WI38 (cell line): ENCODE results near the gene UBE2R2.

Source experiments
- H3K4me3 ChIP-seq: 2 replicates; pipeline ENCODE4 v1.5.1; 2011; ENCODE audit warnings: low read depth, mild to moderate bottlenecking, control low read depth, low read length
- CTCF ChIP-seq: IDR thresholded peaks from 2 replicates; pipeline ENCODE4 v1.5.1; 2012; ENCODE audit warnings: low read depth, mild to moderate bottlenecking, control low read depth, low read length

UBE2R2 gene

GRCh38 chr9:33809506-33809905 is 7.5 kb upstream of the UBE2R2 start:
- no peak for TF ChIP-seq CTCF
- H3K4me3 ChIP-seq = no peak overlapping the region

DNA sequence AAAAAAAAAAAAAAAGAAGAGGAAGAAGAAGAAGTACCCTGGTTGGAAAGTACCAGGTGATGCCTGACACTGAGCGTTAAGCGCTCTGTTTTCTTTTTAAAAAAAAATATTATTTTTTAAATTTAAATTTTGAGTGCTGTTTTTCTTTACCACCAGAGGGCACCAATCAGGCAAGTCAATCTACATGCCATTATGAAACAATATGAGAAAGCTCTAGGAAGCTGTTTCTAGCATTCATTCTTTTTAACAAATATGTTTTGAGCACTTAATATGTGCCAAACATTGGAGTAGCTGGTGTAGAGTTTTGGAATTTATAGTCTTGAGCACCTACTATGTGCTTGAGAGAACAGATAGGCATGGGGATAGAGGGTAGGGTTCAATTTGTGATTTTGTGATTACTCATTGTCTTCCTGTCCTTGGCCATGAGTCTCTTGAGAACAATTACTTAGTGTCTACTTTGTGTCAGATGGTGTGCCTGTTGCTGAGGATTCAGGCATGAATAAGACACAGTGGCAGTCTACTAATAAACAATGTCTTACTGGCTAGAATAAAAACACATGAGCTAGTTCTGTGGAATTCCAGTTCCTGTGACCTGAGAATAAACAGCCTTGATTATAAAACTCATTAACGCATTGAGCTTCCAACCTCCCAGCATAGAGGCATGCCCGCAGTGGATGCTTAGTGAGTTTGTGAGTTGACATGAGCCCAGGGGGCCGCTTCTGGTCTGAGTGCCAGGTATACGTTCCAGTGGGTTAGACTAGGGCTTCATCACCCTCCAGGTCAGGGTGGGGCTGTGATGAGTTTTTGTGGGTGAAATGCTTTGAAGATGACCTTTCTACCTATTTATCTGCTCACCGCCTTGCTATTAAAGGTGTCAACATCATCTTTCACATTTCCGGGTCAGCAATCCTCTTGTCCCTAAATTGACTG is 3.0 kb upstream of the UBE2R2 start:
- 0 out of 2 replicates have a peak, but pooled peaks have one; percentile 31 for TF ChIP-seq CTCF
- H3K4me3 ChIP-seq = no peak overlapping the region

DNA sequence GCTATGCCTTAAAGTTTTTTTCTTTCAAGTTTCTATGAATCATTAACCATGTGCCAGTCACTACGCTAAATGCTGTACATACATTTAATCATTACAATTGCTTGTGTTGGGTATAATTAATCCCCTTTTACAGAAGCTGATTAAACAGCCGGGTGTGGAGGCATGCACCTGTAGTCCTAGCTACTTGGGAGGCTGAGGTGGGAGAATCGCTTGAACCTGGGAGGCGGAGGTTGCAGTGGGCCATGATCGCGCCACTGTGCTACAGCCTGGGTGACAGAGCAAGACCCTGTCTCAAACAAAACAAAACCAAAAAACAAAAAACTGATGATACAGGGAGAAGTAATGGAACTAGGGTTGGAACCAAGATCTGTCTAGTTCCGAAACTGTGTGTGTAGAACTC is 1.2 kb upstream of the UBE2R2 start:
- H3K4me3 ChIP-seq = no peak overlapping the region
- TF ChIP-seq CTCF = no peak

DNA sequence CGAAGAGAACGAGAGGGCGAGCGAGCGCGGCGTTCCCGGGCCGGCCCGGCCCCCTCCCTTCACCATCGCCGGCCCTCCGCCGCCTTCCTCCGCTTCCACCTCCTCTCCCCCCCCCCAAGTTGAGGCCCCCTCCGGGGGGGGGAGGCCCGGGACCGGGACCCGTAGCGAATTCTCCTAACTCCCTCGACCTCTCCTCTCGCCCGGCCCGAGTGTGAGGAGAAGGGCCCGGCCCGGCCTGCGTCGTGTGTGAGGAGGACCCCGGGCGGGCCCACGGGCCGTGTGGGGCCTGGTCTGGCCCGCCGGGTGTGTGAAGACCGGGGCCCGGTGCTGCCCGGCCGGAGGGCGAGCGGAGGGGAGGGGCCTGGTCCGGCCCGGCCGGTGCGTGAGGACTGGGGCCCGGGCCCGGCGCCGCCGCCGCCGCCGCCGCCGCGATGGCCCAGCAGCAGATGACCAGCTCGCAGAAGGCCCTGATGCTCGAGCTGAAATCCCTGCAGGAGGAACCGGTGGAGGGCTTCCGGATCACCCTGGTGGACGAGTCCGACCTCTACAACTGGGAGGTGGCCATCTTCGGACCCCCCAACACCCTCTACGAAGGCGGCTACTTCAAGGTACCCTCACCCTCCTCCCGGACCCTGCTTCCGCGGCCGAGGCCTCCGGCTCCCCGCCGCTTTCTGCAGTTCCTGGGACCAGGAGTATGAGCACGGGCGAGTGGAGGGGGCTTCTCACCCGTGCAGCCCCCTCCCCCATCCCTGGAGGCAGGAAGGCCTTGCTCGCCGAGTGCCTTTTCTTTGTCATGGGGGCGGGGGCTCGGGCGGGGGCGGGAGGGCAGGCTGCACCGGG is 587 bp downstream of the UBE2R2 start:
- TF ChIP-seq CTCF = 0 out of 2 replicates have a peak, but pooled peaks have one; percentile 16
- H3K4me3 ChIP-seq = peak overlapping the region; percentile 73

DNA sequence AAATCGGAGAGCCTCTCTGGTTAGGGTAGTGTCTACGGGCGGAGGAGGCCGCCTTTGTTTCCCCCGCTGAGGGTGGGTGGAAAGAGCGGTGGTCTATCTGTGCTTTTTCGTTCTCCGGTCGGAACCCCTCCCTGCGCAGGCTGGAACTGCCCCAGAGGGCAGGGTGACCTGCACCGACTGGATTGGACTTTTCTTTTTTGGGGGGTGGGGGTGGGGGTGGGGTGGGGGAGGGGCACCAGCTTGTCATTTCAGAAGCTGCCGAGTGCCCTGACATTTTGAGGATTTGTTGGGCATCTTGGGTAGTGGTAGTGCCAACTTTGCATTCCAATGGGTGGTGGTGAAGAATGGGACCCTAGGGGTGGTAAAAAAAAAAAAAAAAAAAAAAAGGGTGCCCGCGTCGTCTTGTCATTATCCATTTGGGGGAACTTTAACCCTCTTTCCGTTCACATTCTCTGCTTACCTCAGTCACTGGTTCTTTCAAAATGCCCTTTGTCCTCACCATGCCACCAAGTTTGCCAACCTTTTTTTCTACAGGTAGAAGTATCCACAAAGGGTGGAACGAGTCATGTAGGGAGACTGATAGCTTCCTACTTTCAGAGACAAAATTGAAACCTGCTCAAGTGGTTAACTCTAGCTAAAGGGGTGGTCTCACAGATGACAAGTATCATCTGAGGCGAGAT is 1.3 kb downstream of the UBE2R2 start:
- peak overlapping the region; percentile 73 for H3K4me3 ChIP-seq
- TF ChIP-seq CTCF = no peak

DNA sequence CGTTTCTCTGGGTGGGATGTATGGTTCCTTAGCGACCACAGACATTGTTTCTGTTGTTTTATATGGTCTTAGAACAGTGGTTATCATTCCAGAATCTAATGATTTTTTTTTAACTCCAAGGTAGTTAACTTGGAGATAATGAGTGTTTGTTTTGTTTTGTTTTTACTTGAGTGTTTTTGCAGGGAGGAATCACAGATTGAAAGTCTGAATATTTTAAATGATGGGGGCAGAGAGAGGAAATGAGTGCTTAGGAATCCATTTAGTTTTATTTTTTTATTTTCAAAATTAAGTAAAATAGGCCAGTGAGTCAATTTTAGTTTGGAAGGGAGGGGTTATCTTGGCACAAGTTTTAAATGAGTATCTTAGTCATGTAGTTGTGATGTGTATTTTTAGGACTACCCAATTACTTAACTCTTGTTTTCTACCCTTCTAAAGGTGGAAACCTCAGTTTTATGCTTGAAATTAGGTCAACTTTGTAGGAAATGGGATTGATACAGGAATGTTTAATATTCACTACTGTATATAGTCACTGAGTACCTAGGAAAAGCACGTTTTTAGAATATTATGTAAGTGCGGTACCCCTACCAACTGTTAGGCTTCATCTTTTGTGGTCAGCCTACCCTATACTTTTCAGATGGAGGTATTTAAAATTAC is 2.0 kb downstream of the UBE2R2 start:
- no peak for TF ChIP-seq CTCF
- H3K4me3 ChIP-seq = peak overlapping the region; percentile 73
